CD4-positive, alpha-beta T cell treated with Interferon gamma for 1 hour (primary cell): ENCODE results near the gene ITGB8.
"Not testable (repeated sequence)": the region's sequence is repeated elsewhere in the genome, so short reads cannot be mapped to it uniquely, and the experiment has no call there.

ENCODE experiments used
- DNase-seq: peaks from one replicate; pipeline ENCODE4 v3.0.0-alpha.2; 2020

Gene ITGB8

DNA sequence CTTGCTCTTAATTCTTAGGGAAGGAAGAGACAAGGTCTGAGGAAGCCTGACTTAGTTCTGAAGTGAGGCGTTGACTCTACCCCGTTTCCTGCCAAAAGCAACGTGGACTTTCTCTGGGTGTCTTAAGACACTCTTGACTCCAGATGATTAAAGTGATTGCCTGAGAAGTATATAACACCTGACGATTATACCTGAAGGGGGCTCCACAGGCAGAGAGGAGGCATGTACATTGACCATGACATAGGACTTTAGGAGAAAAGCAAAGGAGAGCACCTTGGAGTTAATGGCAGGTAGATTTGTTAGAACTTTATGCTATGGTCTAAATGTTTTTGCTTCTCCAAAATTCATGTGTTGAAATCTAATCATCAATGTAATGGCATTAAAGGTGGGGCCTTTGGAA is 15.9 kb downstream of the ITGB8 start:
- DNase-seq: no peak

DNA sequence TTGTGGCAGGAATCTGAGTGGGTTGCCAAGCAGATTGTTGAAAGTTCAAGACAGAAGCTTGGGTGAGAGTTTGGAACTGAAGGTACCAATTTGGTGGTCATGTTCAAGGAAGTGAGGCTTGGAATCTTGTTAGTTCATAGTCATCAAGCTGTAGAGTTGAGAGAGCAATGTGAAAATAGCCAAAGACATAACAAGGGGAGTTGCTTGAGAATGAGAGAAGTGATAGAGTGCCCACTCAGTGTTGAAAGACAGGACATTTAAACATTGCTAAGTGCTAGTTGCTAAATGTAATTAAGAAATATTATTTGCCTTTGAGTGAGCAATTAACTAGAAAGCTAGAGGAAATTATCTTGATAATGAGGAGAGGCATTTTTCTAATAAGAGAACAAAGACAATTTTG is 17.0 kb downstream of the ITGB8 start:
- DNase-seq: no peak

DNA sequence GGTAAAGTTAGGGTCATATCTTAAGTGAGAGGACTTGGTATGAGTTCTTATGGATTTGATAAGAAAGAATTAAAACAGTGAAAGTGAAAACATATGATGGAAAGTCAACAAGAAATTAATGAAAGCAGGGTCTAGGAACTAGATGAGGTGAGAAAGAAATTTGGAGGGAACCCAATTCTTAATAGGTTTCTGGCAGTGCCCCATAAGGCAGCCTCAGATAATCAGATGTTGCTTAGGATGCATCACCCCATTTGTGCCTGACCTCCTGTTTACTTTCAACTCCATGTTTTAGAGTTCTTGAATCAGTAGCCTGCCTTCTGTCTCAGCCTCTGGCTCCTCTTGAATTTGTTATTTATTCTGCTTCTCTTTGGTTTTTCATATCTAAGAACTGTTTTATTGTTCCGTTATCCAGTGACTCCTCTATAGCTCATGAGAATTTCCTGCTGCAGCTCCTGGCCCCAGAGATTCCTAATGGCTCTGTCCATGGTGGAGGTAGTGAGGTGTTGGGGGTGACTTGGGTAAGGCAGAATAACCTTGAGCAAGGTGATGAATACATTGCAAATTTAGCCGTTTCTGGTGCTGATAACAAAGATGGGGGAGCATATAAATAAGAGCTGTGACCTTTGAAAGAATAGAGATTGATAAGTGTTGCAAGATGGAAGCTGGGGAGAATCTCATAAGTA is 17.6 kb downstream of the ITGB8 start:
- DNase-seq: no peak

DNA sequence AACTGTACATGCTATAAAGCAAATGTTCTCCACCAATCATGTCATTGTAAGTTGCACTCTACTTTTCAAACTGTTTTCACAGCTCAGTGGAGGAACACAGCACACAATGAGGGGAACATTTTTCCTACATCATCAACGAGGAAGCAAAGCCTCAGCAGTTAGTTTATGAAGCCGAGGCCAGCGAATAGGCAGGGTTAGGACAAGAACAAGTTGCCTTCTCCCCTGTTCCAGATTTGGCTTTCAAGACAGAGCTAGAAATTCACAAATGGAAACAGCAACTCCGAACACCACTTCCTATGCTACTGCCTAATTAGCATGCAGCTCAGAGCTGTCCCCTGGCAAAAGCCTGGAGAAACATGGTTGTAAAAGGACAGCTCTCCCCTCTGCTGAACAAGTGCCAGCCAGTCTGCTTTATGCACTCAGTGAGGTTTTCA is 19.8 kb downstream of the ITGB8 start:
- no peak for DNase-seq

- DNase-seq: no peak
Measured at GRCh38 chr7:20350996-20351692, 20.4 kb downstream of the ITGB8 start.

DNA sequence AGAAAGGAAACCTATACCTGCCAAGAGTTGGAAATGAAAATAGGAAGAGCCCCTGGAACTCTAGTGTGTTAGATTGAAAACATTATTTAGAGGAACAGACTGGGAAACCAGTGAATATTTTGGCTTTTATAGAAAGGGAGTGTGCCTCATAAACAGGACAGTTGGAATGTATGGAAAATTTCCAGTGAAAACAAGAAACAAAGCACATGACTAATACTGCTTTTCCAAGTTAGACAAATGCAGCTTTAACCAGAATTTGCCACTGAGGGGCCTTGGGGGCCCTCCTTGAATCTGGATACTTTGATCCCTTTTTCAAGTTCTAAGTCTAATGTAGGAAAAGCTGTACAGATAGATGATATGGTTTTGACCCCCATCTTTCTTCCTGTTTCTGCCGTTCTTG is 21.2 kb downstream of the ITGB8 start:
- no peak for DNase-seq

DNA sequence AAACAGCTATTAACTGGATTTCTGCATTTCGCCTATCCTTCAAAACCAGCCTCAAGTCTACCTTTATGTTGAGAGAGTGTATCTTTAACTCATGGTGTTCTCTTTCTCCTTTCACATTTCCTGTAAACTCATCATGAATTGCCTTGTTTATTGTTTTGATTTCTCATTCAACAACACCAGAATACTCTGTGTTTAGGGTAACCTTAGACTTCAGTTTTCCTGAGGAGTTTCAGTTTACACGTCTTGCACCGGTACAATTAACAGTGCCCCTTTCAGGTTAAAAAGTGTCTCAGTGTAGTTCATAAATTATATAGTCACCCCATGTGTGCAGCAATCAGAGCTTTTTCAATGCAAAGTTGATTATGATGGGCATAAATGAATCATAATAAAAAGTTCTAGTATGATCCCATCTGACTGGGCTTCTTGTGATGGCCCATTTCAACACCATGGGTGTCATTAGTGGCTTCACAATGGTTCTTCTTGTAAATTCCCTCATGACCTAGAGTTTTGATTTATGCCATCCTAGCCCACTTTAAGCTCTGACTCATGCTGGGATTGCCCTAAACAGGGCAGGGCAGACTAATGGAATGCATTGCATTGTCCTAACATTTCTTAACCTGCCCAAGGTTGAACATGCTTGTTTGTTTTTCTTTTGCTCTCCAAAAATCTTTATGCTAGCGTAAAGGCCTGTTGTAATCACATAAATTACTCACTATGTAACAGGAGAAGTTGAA is 22.0 kb downstream of the ITGB8 start:
- DNase-seq: no peak

DNA sequence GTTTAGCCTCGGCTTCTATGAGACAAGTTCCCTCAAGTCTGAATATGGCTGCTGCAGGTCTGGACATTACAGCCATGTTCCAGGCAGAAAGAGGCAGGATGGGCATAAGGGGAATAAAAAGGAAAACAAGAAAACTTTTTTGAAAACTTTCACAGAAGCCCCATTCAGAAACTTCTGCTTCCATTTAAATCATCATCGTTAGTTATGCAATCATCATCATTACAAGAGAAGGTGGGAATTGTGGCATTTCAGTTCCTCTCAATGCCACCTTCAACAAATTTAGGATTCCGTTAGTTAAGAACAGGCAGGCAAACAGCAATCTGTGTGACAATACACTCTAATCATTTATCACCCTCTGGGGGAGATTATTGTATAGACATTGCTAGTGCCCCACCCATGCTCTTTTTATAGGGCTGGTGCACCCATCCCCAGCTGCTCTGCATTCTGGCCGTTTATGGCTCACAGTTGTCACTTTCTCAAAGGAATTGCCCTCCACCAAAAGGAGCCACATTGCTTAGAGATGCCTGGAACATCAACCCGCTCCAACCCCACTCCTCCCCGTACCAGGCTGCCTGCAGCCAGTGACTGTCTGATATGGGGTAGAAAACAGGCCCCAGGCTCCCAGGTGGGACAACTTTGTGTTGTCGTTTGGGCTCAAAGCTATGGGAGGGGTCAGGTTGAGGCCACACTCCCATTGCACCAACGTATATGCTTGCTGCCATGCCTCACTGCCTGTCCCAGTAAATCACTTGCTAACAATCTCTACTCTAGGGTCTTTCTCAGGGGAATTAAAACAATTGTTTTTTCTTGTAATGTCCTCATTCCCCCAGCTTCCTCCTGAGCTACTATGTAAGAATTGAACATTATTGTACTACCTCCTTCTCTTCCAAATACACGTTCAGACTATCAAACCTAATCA is 24.2 kb downstream of the ITGB8 start:
- DNase-seq: no peak

DNA sequence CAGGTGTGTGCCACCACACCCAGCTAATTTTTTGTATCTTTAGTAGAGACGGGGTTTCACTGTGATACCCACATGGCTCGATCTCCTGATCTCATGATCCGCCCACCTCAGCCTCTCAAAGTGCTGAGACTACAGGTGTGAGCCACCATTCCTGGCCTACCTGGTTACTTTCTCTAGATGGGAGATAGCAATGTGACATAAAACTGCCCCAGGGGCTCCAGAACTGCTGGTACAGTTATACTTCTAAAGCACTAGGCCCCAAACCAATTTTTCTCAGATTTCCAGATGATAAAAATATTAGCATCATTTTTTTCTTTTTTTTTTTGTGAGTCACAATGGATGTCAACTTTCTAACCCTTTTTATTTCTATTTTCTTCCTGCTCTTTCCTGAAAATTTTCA is 27.4 kb downstream of the ITGB8 start:
- no peak for DNase-seq

- DNase-seq: no peak
Measured at GRCh38 chr7:20358762-20359282, 28.1 kb downstream of the ITGB8 start.

- DNase-seq: no peak
Measured at GRCh38 chr7:20359341-20359963, 28.8 kb downstream of the ITGB8 start.

DNA sequence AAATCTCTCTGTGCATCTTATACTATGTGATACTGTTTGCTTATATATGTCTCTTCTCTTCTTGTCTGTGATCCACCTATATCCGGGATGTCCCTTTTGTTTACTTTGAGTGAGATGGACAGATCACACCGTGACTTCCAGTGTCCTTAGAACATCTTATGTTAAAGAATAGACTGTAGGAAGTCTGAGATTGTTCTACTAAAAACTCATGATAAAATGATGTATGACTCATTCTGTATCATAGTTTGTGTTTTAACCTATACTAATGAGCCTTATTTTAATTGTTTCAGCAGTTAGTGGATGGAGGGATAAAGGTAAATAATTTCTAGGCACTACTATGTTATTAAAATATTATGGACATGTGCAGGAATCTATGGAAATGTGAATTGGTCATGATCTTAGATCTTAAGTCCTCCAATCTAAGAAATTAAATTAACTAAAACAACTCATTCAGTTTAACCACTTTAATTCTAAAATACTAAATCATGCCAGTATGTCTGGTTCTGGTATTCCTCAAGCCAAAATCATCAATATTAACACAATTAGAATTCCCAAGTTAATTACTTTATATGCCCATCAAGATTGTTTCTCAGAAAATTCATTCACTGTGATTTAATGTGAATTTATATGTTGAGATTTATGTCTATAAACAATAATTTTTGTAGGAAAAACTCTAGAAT is 32.0 kb downstream of the ITGB8 start:
- DNase-seq: no peak

GRCh38 chr7:20364571-20365196 is 34.0 kb downstream of the ITGB8 start:
- no peak for DNase-seq

DNA sequence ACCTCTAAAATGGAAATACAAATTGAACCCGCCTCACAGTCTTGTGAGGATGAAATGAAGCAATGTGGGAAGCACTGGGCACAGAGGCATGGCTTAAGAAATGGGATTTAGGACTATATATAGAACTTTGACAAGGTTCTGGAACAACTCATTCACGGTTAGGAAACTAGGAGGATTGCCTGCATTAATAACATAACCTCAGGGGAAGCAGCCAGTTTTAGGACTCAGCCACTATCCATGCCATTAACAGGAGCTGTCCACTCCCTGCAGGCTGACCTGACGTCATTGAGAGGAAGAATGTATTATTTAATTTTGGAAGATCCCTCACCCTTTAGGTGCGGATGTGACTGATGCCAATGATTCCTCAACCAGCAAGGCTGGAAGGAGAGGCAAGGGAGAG is 34.8 kb downstream of the ITGB8 start:
- no peak for DNase-seq

- DNase-seq: no peak
Measured at GRCh38 chr7:20374399-20374798, 43.7 kb downstream of the ITGB8 start.

GRCh38 chr7:20376796-20377195 is 46.1 kb downstream of the ITGB8 start:
- DNase-seq: no peak

DNA sequence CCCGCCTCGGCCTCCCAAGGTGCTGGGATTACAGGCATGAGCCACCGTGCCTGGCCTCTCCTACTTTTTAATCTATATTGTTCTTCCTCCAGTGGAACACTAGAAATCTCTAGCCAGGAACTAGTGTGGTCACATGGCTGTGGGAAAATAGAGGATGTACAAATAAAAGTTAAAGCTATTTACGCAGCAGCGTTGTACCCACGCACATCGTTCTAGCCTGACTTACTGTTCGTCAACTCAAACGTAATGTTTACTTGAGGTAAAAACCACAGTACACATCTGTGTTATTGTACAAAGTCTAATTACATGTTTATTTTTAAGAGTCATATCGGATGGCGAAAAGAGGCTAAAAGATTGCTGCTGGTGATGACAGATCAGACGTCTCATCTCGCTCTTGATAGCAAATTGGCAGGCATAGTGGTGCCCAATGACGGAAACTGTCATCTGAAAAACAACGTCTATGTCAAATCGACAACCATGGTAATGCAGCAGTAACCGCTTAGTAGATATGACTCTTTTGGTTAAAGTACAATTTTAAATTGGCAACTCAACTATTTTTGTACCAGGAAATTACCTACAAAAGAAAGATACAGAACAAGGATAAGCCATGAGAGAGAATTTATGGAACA is 50.8 kb downstream of the ITGB8 start:
- no peak for DNase-seq

DNA sequence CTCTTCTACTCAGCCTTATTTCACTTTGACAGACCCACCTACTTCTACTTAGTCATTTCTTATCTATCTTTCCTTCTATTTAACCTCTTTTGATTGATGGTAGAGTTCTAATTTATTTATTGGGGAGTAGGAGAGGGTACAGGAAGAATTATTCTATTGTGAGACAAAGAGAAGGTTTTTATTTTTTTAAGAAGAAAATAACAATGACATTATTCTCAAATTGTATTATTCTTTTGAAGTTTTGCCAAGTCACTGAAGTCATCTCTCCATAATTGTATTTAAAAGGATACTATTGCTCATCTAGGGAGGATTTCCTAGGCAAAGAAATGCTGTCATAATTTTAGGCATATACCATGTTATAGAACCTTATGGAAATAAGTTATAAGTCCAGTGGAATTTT is 52.7 kb downstream of the ITGB8 start:
- no peak for DNase-seq

DNA sequence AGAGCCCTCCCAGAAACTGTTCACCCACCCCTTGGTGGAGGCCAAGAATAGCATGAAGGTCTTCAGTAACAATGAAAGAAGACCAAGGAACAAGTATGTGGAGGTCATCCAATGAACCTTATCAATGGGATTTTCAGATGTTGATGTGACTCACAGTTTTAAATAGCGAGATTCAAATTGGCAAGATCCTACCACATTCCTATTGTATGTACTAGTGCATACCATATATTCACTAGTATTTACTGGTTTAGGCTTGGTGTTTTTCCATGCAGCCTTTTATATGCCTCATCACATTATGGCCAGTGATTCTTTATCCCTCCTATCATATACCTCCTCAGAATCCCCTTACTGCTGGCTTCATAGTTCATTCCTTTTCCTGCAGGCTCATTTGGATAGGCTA is 54.4 kb downstream of the ITGB8 start:
- DNase-seq: no peak

- no peak for DNase-seq
Measured at GRCh38 chr7:20388084-20388483, 57.4 kb downstream of the ITGB8 start.

DNA sequence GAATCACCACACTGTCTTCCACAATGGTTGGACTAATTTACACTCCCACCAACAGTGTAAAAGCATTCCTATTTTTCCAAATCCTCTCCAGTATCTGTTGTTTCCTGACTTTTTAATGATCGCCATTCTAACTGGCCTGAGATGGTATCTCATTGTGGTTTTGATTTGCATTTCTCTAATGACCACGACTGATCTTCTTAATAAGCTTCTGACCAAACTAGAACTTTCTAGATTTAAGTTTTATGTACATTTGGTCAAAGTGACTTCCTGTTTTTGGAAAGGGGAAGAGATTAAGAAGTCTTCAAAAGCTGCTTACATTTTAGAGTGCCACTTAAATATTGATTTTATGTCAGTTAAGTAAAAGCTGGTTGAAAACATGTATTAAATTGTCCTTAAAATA is 58.5 kb downstream of the ITGB8 start:
- DNase-seq: not testable (repeated sequence)
